Endothelial cell (in vitro differentiated cells): ENCODE data around the gene MBNL1. TPM values are rescaled to one million over a fixed set of nuclear protein-coding genes. Genes with fewer than 3 reads are reported as not detected.

Experiments
- DNase-seq: peaks from one replicate; pipeline ENCODE4 v3.0.0; 2021; ENCODE audit warnings: low spot score
- H3K27ac Mint-ChIP-seq: one replicate; pipeline ENCODE4 v1.8.0; 2021; ENCODE audit warnings: mixed read lengths, inconsistent platforms; ENCODE audit not compliant: unreplicated experiment
- H3K27me3 Mint-ChIP-seq: one replicate; pipeline ENCODE4 v1.8.0; 2021; ENCODE audit warnings: mild to moderate bottlenecking, moderate library complexity, mixed read lengths, inconsistent platforms; ENCODE audit not compliant: unreplicated experiment
- H3K36me3 Mint-ChIP-seq: one replicate; pipeline ENCODE4 v1.8.0; 2021; ENCODE audit warnings: mild to moderate bottlenecking, low read depth, mixed read lengths, inconsistent platforms; ENCODE audit not compliant: unreplicated experiment
- H3K4me1 Mint-ChIP-seq: one replicate; pipeline ENCODE4 v1.8.0; 2021; ENCODE audit warnings: mild to moderate bottlenecking, mixed read lengths, inconsistent platforms; ENCODE audit not compliant: unreplicated experiment
- H3K4me3 Mint-ChIP-seq: one replicate; pipeline ENCODE4 v1.8.0; 2021; ENCODE audit warnings: mild to moderate bottlenecking, mixed read lengths, inconsistent platforms; ENCODE audit not compliant: unreplicated experiment
- H3K9me3 Mint-ChIP-seq: one replicate; pipeline ENCODE4 v1.8.0; 2021; ENCODE audit warnings: mixed read lengths, inconsistent platforms; ENCODE audit not compliant: unreplicated experiment
- CTCF ChIP-seq: fragments of 200-600 bp; sonication (generic); IDR thresholded peaks from one replicate; pipeline ENCODE4 v1.5.0; 2021; ENCODE audit warnings: antibody characterized with exemption; ENCODE audit not compliant: unreplicated experiment
- total RNA-seq: library from RNA; stranded (reverse); fragmentation: NEBNext Ultra II Directional; extraction: Animal tissue kit (Norgen Biotek cat#: 25700); gene quantifications from one replicate; pipeline ENCODE4 v1.2.1, GENCODE V29; 2021; ENCODE audit not compliant: unreplicated experiment

Gene MBNL1
- total RNA-seq, 1 donor from 2014 or later: 54.1 TPM

GRCh38 chr3:152255290-152255689, 13.4 kb upstream of the MBNL1 start:
- Mint-ChIP-seq H3K36me3 (no peaks in the 10 kb centered on the region), H3K4me3 (no peak overlapping the region), H3K27ac (no peak overlapping the region), H3K27me3 (no peaks in the 10 kb centered on the region), H3K9me3 (no peaks in the 10 kb centered on the region), H3K4me1 (no peaks in the 10 kb centered on the region)
- TF ChIP-seq CTCF: no peak
- no peak for DNase-seq

- Mint-ChIP-seq H3K27ac (no peak overlapping the region), H3K27me3 (no peaks in the 10 kb centered on the region), H3K4me1 (no peaks in the 10 kb centered on the region), H3K9me3 (no peaks in the 10 kb centered on the region), H3K36me3 (no peaks in the 10 kb centered on the region), H3K4me3 (no peak overlapping the region)
- TF ChIP-seq CTCF: no peak
- DNase-seq: no peak
Observed at GRCh38 chr3:152256851-152257562, 11.7 kb upstream of the MBNL1 start.

GRCh38 chr3:152257563-152258035, 11.1 kb upstream of the MBNL1 start:
- H3K4me3 Mint-ChIP-seq: no peak overlapping the region
- H3K27me3 Mint-ChIP-seq: no peaks in the 10 kb centered on the region
- no peaks in the 10 kb centered on the region for H3K36me3 Mint-ChIP-seq

GRCh38 chr3:152258448-152259393, 10.0 kb upstream of the MBNL1 start:
- no peak overlapping the region for H3K4me3 Mint-ChIP-seq
- H3K9me3 Mint-ChIP-seq: no peaks in the 10 kb centered on the region
- H3K36me3 Mint-ChIP-seq: no peaks in the 10 kb centered on the region
- TF ChIP-seq CTCF: no peak
- H3K4me1 Mint-ChIP-seq: no peaks in the 10 kb centered on the region
- no peak for DNase-seq
- H3K27ac Mint-ChIP-seq: no peak overlapping the region
- H3K27me3 Mint-ChIP-seq: no peaks in the 10 kb centered on the region

More at GRCh38 chr3:152257563-152258035, 11.1 kb upstream of the MBNL1 start:
- no peaks in the 10 kb centered on the region for H3K4me1 Mint-ChIP-seq
- no peaks in the 10 kb centered on the region for H3K9me3 Mint-ChIP-seq
- no peak for DNase-seq
- no peak overlapping the region for H3K27ac Mint-ChIP-seq
- TF ChIP-seq CTCF: no peak
